PFSK-1 (cell line): ENCODE measurements around the gene MYH3.

Source experiments
- POLR2AphosphoS5 ChIP-seq: IDR thresholded peaks from 2 replicates; pipeline ENCODE4 v1.6.1; 2012; ENCODE audit warnings: low read depth, mild to moderate bottlenecking, control low read depth, low read length, moderate library complexity
- SIN3A ChIP-seq: IDR thresholded peaks from 2 replicates; pipeline ENCODE4 v1.6.1; 2012; ENCODE audit warnings: mild to moderate bottlenecking, low read length, moderate library complexity, borderline replicate concordance; ENCODE audit not compliant: insufficient read depth
- TAF1 ChIP-seq: IDR thresholded peaks from 2 replicates; pipeline ENCODE4 v1.6.1; 2012; ENCODE audit warnings: low read length, control low read depth, borderline replicate concordance; ENCODE audit not compliant: insufficient read depth
- TF ChIP-seq, protein P1 (sequence below), 2 experiments: IDR thresholded peaks; 2 replicates each; pipeline versions ENCODE4 v1.6.1 to v1.8.0; 2011 to 2012; ENCODE audit warnings: low read depth in 2 of 2, low read length in 2 of 2, control low read depth in 1 of 2, inconsistent platforms in 1 of 2, mild to moderate bottlenecking in 1 of 2, moderate library complexity in 1 of 2; ENCODE audit not compliant: insufficient read depth in 1 of 2

DNA sequence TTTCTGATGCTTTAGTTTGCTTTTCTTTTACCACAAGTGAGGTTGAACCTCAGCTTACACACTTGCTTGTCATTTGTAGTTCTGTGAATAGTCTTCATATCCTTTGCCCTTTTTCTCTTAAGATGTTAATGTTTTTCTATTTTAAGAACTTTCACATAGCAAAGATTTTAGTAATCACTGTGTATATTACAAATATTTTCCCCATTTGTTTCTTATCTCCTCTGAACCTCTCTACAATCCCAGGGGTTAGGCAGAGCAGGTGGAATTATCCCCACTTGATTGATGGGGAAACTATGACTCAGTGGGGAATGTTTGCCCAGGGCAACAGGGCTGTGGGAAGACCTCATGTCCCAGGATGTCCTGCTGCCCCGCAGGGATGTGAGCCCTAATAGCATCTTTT lies 11.7 kb upstream of the MYH3 start:
- TF ChIP-seq TAF1 (no peak), SIN3A (no peak), POLR2AphosphoS5 (no peak)
- TF ChIP-seq, protein P1, sequence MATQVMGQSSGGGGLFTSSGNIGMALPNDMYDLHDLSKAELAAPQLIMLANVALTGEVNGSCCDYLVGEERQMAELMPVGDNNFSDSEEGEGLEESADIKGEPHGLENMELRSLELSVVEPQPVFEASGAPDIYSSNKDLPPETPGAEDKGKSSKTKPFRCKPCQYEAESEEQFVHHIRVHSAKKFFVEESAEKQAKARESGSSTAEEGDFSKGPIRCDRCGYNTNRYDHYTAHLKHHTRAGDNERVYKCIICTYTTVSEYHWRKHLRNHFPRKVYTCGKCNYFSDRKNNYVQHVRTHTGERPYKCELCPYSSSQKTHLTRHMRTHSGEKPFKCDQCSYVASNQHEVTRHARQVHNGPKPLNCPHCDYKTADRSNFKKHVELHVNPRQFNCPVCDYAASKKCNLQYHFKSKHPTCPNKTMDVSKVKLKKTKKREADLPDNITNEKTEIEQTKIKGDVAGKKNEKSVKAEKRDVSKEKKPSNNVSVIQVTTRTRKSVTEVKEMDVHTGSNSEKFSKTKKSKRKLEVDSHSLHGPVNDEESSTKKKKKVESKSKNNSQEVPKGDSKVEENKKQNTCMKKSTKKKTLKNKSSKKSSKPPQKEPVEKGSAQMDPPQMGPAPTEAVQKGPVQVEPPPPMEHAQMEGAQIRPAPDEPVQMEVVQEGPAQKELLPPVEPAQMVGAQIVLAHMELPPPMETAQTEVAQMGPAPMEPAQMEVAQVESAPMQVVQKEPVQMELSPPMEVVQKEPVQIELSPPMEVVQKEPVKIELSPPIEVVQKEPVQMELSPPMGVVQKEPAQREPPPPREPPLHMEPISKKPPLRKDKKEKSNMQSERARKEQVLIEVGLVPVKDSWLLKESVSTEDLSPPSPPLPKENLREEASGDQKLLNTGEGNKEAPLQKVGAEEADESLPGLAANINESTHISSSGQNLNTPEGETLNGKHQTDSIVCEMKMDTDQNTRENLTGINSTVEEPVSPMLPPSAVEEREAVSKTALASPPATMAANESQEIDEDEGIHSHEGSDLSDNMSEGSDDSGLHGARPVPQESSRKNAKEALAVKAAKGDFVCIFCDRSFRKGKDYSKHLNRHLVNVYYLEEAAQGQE (IDR thresholded peaks at IDR 0.05; ENCODE audit: insufficient read depth in 1 of 2, low read depth in 2 of 2, low read length in 2 of 2): no peak
